Breast epithelium (tissue), 4 donors: ENCODE data around the gene ACTN4. TPM values are rescaled to one million over a fixed set of nuclear protein-coding genes. Genes with fewer than 3 reads are reported as not detected.

Source experiments
- DNase-seq, 2 donors: peaks; one replicate each; pipeline ENCODE4 v3.0.0-alpha.2; 2019; ENCODE audit warnings: low spot score in 2 of 2
- H3K27ac ChIP-seq, 2 donors: fragments of 200-600 bp; sonication (generic) in 1 of 2; one replicate each; pipeline ENCODE4 v1.5.1; 2016 to 2019; ENCODE audit warnings: mild to moderate bottlenecking in 1 of 2
- H3K27me3 ChIP-seq, 2 donors: fragments of 200-600 bp; sonication (generic) in 1 of 2; one replicate each; pipeline versions ENCODE4 v1.5.1 to v1.6.0; 2017 to 2019; ENCODE audit warnings: control low read depth in 1 of 2, mild to moderate bottlenecking in 1 of 2
- H3K36me3 ChIP-seq: fragments of 200-600 bp; one replicate; pipeline ENCODE4 v1.5.1; 2019
- H3K4me1 ChIP-seq, 2 donors: fragments of 200-600 bp; sonication (generic); one replicate each; pipeline ENCODE4 v1.5.1; 2016 to 2019; ENCODE audit warnings: control low read depth in 1 of 2
- H3K4me3 ChIP-seq, 3 donors: fragments of 200-600 bp; sonication (generic); 1 replicate in 2 of 3; 2 replicates in 1 of 3; pipeline ENCODE4 v1.5.1; 2016 to 2019; ENCODE audit warnings: mild to moderate bottlenecking in 3 of 3, moderate library complexity in 2 of 3
- H3K9me3 ChIP-seq, 2 donors: fragments of 200-600 bp; sonication (generic) in 1 of 2; one replicate each; pipeline ENCODE4 v1.5.1; 2016 to 2019; ENCODE audit warnings: control low read depth in 1 of 2
- POLR2A ChIP-seq: fragments of 450-650 bp; IDR thresholded peaks from one replicate; pipeline ENCODE4 v1.6.1; 2016; ENCODE audit warnings: antibody characterized with exemption, mild to moderate bottlenecking, moderate library complexity
- POLR2AphosphoS5 ChIP-seq, 3 donors: sonication (generic); formaldehyde crosslinking; IDR thresholded peaks; one replicate each; pipeline ENCODE4 v1.6.1; 2017; ENCODE audit warnings: antibody characterized with exemption in 3 of 3
- intact Hi-C: fragments of 100-400 bp; cut with DNase I; formaldehyde crosslinking; loops from one replicate; pipeline ENCODE4 v1.15.1; 2023; ENCODE audit warnings: low total_unique reads
- total RNA-seq, 3 donors: library from RNA; depleted of rRNA; stranded (reverse); fragments of >200 nt; gene quantifications; one replicate each; pipeline ENCODE4 v1.1.0, GENCODE V29; 2016
- TF ChIP-seq, protein P1 (sequence below), 3 donors: fragments of 450-650 bp; IDR thresholded peaks; one replicate each; pipeline ENCODE4 v1.5.1; 2016 to 2017; ENCODE audit warnings: antibody characterized with exemption in 3 of 3, mild to moderate bottlenecking in 3 of 3, moderate library complexity in 3 of 3

Gene ACTN4
- total RNA-seq, 3 donors from 2014 or later, result 182 to 296 (median 269) TPM

DNA sequence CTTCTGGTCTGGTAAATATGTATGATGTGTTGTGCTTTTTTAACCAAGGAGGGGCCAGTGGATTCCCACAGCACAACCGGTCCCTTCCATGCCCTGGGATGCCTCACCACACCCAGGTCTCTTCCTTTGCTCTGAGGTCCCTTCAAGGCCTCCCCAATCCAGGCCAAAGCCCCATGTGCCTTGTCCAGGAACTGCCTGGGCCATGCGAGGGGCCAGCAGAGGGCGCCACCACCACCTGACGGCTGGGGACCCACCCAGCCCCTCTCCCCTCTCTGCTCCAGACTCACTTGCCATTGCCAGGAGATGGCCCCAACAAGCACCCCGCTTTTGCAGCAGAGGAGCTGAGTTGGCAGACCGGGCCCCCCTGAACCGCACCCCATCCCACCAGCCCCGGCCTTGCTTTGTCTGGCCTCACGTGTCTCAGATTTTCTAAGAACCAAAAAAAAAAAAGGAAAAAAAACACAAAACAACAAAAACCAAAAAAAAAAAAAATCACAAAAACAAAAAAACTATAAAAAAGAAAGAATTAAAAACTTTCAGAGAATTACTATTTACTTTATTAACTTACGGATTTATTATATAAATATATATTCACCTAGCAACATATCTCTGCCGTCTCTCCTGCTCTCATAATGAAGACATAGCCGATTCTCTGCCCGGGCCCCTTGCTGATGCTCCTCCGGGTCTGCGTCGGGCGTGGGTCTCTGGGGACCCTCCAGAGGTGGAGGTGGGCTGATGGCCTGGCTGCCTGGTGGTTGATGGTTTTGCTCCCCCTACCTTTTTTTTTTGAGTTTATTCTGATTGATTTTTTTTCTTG, 82.4 kb downstream of the ACTN4 start:
- no peaks in the 10 kb centered on the region for H3K36me3 ChIP-seq
- H3K4me1 ChIP-seq, result peaks cover 0 to 2% of the 10 kb centered on the region in 2 donors
- no peaks in the 10 kb centered on the region for H3K9me3 ChIP-seq
- no peak for TF ChIP-seq POLR2AphosphoS5 (IDR thresholded peaks at IDR 0.05)
- TF ChIP-seq, protein P1, sequence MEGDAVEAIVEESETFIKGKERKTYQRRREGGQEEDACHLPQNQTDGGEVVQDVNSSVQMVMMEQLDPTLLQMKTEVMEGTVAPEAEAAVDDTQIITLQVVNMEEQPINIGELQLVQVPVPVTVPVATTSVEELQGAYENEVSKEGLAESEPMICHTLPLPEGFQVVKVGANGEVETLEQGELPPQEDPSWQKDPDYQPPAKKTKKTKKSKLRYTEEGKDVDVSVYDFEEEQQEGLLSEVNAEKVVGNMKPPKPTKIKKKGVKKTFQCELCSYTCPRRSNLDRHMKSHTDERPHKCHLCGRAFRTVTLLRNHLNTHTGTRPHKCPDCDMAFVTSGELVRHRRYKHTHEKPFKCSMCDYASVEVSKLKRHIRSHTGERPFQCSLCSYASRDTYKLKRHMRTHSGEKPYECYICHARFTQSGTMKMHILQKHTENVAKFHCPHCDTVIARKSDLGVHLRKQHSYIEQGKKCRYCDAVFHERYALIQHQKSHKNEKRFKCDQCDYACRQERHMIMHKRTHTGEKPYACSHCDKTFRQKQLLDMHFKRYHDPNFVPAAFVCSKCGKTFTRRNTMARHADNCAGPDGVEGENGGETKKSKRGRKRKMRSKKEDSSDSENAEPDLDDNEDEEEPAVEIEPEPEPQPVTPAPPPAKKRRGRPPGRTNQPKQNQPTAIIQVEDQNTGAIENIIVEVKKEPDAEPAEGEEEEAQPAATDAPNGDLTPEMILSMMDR (IDR thresholded peaks at IDR 0.05), result peak; percentile 52 to 69 (median 60)
- no peaks in the 10 kb centered on the region for H3K27me3 ChIP-seq
- intact Hi-C loops, result no loop called here
- DNase-seq, result peak in 1 of 2 donors; percentile 55
- peak overlapping the region; percentile 55 to 61 for H3K27ac ChIP-seq
- H3K4me3 ChIP-seq, result no peak overlapping the region

DNA sequence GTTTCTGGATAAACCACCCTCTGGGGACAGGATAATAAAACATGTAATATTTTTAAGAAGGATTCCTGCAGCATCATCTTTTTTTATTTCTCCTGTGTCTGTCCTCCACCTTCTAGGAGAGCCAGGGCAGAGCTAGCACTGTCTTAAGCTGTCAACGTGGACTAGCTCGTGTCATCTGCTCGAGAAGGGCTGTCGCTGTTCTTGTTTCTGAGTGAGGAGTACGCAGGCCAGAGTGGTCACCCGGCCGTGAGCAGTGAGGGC, 83.0 kb downstream of the ACTN4 start:
- intact Hi-C loops, result no loop called here
- Histone ChIP-seq H3K27ac (peak overlapping the region in 1 of 2 donors; percentile 62), H3K36me3 (no peaks in the 10 kb centered on the region), H3K9me3 (no peaks in the 10 kb centered on the region), H3K4me3 (no peak overlapping the region), H3K27me3 (no peaks in the 10 kb centered on the region), H3K4me1 (peaks cover 0 to 2% of the 10 kb centered on the region in 2 donors)
- DNase-seq, result no peak
- no peak for TF ChIP-seq POLR2A
- no peak for TF ChIP-seq POLR2AphosphoS5 (IDR thresholded peaks at IDR 0.05)
- TF ChIP-seq, protein P1 (IDR thresholded peaks at IDR 0.05), result no peak

DNA sequence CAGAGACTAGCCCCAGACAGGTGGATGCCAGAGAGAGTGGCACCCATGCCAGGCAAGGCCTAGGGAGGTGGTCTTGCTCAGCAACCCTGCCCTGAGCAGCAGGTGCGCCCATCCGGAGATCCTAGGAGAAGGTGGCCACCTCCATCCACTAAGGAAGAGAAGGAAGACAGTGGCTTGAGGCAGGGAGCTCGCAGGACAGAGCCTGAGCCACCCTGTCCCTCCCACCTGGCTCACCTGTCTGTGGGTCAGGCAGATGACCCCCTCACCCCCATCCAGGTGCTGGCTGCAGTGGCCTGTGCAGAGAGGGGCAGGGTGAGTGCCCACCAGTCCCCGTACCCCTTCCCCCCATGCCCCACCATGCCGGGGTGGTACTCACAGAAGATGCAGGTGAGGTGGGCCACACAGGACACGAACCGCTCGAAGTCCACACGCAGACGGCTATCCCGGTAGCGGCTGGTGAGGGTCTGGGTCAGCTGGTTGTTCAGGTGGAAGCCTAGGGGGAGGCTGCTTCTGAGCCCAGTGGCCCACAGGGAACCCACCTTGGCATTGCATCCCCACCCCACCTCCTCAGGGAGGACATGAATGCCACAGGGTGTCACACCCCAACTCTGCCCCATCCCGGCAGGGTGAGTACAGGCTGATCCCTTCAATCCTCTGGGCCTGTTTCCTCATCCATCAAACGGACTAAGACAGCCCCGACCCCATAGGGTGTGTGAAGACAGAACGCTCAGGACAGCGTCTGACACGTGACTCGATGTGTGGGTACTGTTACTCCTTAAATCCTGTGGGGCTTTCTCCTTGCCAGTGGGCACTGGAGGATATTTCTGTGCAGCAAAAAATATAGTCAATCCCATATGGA, 83.5 kb downstream of the ACTN4 start:
- TF ChIP-seq POLR2A, result no peak
- DNase-seq, result peak in 1 of 2 donors; percentile 27

DNA sequence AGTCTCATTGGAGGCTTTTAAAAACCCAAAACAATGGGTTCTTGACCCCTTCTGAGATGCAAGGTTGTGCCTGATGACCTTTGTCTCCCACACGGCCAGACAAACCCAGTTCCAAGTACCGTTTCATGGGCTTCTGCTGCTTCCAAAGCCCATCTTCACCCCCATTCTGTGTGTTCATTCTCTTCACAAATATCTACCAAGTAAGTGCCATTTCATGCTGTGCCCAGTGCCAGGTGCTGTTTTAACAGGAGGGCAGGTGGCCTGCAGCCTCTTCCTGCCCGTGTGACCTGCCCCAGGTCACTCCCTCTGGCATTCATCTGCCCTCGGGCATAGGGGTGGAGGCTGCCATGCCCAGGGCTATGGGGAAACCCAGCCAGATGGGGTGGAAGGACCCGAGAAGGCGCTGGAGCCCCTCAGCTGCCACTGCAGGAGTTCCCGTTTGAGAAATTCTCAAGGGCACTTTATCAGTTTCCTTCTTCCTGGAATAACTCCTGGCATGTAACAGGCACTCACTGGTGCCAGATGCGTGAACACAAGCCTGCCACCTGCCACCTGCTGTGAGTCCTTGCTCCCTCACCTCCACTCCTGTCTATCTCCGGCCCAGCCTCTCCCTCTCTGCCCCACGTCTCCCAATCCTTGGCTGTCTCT, 84.3 kb downstream of the ACTN4 start:
- Histone ChIP-seq H3K36me3 (no peaks in the 10 kb centered on the region), H3K4me1 (peaks cover 0 to 2% of the 10 kb centered on the region in 2 donors)
- intact Hi-C loops, result no loop called here

More for the DNA sequence above, 83.5 kb downstream of the ACTN4 start:
- Histone ChIP-seq H3K27ac (peak overlapping the region; percentile 62 to 82), H3K27me3 (no peaks in the 10 kb centered on the region), H3K4me1 (peaks cover 0 to 2% of the 10 kb centered on the region in 2 donors), H3K9me3 (no peaks in the 10 kb centered on the region), H3K4me3 (no peak overlapping the region), H3K36me3 (no peaks in the 10 kb centered on the region)
- intact Hi-C loops, result no loop called here

DNA sequence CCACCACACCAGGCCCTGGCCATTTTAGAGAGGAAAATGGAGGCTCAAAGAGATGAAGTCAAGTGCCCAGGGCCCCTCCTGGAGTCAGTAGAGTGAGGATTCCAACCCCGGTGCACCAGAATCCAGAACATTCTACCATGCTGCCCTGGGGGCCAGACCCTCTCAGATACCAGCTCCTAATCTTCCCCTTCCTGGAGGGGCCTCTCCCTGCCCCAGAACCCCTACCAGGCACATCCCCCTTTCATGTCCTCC, 85.7 kb downstream of the ACTN4 start:
- DNase-seq, result no peak
- no peak overlapping the region for H3K4me3 ChIP-seq
- no peaks in the 10 kb centered on the region for H3K9me3 ChIP-seq
- H3K4me1 ChIP-seq, result peaks cover 0 to 2% of the 10 kb centered on the region in 2 donors
- TF ChIP-seq, protein P1 (IDR thresholded peaks at IDR 0.05), result no peak
- TF ChIP-seq POLR2AphosphoS5 (IDR thresholded peaks at IDR 0.05) (no peak), POLR2A (no peak)
- intact Hi-C loops, result no loop called here
- H3K27me3 ChIP-seq, result no peaks in the 10 kb centered on the region
- H3K36me3 ChIP-seq, result no peaks in the 10 kb centered on the region
- peak overlapping the region; percentile 82 to 84 for H3K27ac ChIP-seq

More for the DNA sequence above, 84.3 kb downstream of the ACTN4 start:
- Histone ChIP-seq H3K9me3 (no peaks in the 10 kb centered on the region), H3K4me3 (no peak overlapping the region), H3K27me3 (no peaks in the 10 kb centered on the region), H3K27ac (peak overlapping the region; percentile 62 to 82)
- TF ChIP-seq POLR2A, result no peak
- TF ChIP-seq, protein P1 (IDR thresholded peaks at IDR 0.05), result no peak
- TF ChIP-seq POLR2AphosphoS5 (IDR thresholded peaks at IDR 0.05), result no peak
- peak in 1 of 2 donors; percentile 49 for DNase-seq
